Transverse colon (tissue), 3 donors: ENCODE results near the gene NEK11.

Experiments
- CTCF ChIP-seq, 5 experiments: fragments of 200-600 bp in 3 of 5; fragments of 450-650 bp in 2 of 5; sonication (generic) in 3 of 5; IDR thresholded peaks; 1 replicate in 2 of 5; 2 replicates in 3 of 5; pipeline ENCODE4 v1.5.1; 2016 to 2017; ENCODE audit warnings: antibody characterized with exemption in 5 of 5, inconsistent platforms in 3 of 5, mild to moderate bottlenecking in 2 of 5, moderate library complexity in 1 of 5
- POLR2A ChIP-seq: fragments of 450-650 bp; IDR thresholded peaks from one replicate; pipeline ENCODE4 v1.6.1; 2016; ENCODE audit warnings: antibody characterized with exemption, mild to moderate bottlenecking, moderate library complexity

DNA sequence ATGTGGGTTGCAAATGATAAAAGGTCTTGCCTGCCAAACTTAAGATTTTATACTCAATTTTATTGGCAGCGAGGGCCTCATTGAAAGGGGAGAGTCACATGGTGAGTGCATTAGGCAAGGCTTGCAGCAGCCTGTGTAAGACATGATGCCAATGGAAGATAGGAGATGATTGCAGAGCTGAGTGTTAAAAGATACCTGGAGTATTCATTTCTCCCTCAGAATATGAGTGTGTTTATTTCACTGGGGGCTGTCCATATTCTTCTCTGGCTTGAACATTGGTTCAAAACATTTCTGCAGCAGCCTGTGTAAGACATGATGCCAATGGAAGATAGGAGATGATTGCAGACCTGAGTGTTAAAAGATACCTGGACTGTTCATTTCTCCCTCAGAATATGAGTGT, 189.7 kb downstream of the NEK11 start:
- TF ChIP-seq CTCF (IDR thresholded peaks at IDR 0.05) (no peak), POLR2A (no peak)
